Measurements from ENCODE around the gene CARS2.

- TF ChIP-seq CTCF (IDR thresholded peaks at IDR 0.05) (no peak), POLR2A (IDR thresholded peaks at IDR 0.05) (no peak)
These were observed 79.4 kb downstream of the CARS2 start for GRCh38 chr13:110626521-110626920.

Data from testis (tissue), 2 donors.